HepG2 (cell line): ENCODE data around the gene LINGO3. TPM values are rescaled to one million over a fixed set of nuclear protein-coding genes. Genes with fewer than 3 reads are reported as not detected.

Experiments
- ATF3 ChIP-seq: sonication (generic); formaldehyde crosslinking; IDR thresholded peaks from 2 replicates; pipeline ENCODE4 v1.4.0; 2020; ENCODE audit warnings: missing genetic modification reagents
- ATF7 ChIP-seq, 2 experiments: fragments of 450-650 bp in 1 of 2; sonication (generic) in 1 of 2; formaldehyde crosslinking in 1 of 2; IDR thresholded peaks; 2 replicates each; pipeline versions ENCODE4 v1.4.0 to v1.6.1; 2016 to 2020; ENCODE audit warnings: antibody characterized with exemption in 1 of 2, mild to moderate bottlenecking in 1 of 2, missing genetic modification reagents in 1 of 2
- ERF ChIP-seq: IDR thresholded peaks from 2 replicates; pipeline ENCODE4 v1.6.1; 2018; ENCODE audit warnings: missing biosample characterization, missing genetic modification reagents
- HHEX ChIP-seq: IDR thresholded peaks from 2 replicates; pipeline ENCODE4 v1.6.1; 2016; ENCODE audit warnings: control low read depth
- IRF2 ChIP-seq: IDR thresholded peaks from 2 replicates; pipeline ENCODE4 v1.6.1; 2018; ENCODE audit warnings: missing genetic modification reagents, missing compliant biosample characterization
- KDM1A ChIP-seq: IDR thresholded peaks from 2 replicates; pipeline ENCODE4 v1.6.1; 2016; ENCODE audit warnings: missing compliant biosample characterization
- MED13 ChIP-seq: sonication (generic); formaldehyde crosslinking; IDR thresholded peaks from 2 replicates; pipeline ENCODE4 v1.5.0; 2020; ENCODE audit warnings: missing genetic modification reagents
- NFATC3 ChIP-seq: sonication (generic); formaldehyde crosslinking; IDR thresholded peaks from 2 replicates; pipeline ENCODE4 v1.5.1; 2020; ENCODE audit warnings: mild to moderate bottlenecking, missing genetic modification reagents
- PLSCR1 ChIP-seq: sonication (generic); formaldehyde crosslinking; IDR thresholded peaks from 2 replicates; pipeline ENCODE4 v1.5.0; 2020; ENCODE audit warnings: missing genetic modification reagents, mild to moderate bottlenecking, borderline replicate concordance
- SOX5 ChIP-seq: IDR thresholded peaks from 2 replicates; pipeline ENCODE4 v1.6.1; 2016; ENCODE audit warnings: borderline replicate concordance
- TARDBP ChIP-seq: sonication (generic); formaldehyde crosslinking; IDR thresholded peaks from 2 replicates; pipeline ENCODE4 v1.8.0; 2022; ENCODE audit warnings: mild to moderate bottlenecking, missing genetic modification reagents
- TFE3 ChIP-seq: IDR thresholded peaks from 2 replicates; pipeline ENCODE4 v1.6.1; 2016
- ZBTB1 ChIP-seq: sonication (generic); formaldehyde crosslinking; IDR thresholded peaks from 2 replicates; pipeline ENCODE4 v1.4.0; 2020; ENCODE audit warnings: missing genetic modification reagents, borderline replicate concordance
- ZC3H13 ChIP-seq: sonication (generic); formaldehyde crosslinking; IDR thresholded peaks from 2 replicates; pipeline ENCODE4 v1.8.1; 2023; ENCODE audit warnings: mild to moderate bottlenecking, missing genetic modification reagents, moderate library complexity
- ZNF10 ChIP-seq: sonication (generic); formaldehyde crosslinking; IDR thresholded peaks from 2 replicates; pipeline ENCODE4 v1.4.0; 2020; ENCODE audit warnings: mild to moderate bottlenecking, low read depth, missing genetic modification reagents, borderline replicate concordance
- ZNF253 ChIP-seq: sonication (generic); formaldehyde crosslinking; IDR thresholded peaks from 2 replicates; pipeline ENCODE4 v1.8.0; 2022; ENCODE audit warnings: mild to moderate bottlenecking, missing genetic modification reagents, borderline replicate concordance
- ZNF263 ChIP-seq: sonication (generic); formaldehyde crosslinking; IDR thresholded peaks from 2 replicates; pipeline ENCODE4 v1.4.0; 2020; ENCODE audit warnings: missing genetic modification reagents
- ZNF34 ChIP-seq: sonication (generic); formaldehyde crosslinking; IDR thresholded peaks from 2 replicates; pipeline ENCODE4 v1.4.0; 2020; ENCODE audit warnings: mild to moderate bottlenecking, missing genetic modification reagents, borderline replicate concordance
- ZNF574 ChIP-seq: sonication (generic); formaldehyde crosslinking; IDR thresholded peaks from 2 replicates; pipeline ENCODE4 v1.4.0; 2020; ENCODE audit warnings: missing genetic modification reagents
- ZNF652 ChIP-seq: IDR thresholded peaks from 2 replicates; pipeline ENCODE4 v1.6.1; 2016; ENCODE audit warnings: low read depth, borderline replicate concordance
- ZNF691 ChIP-seq: sonication (generic); formaldehyde crosslinking; IDR thresholded peaks from 2 replicates; pipeline ENCODE4 v1.4.0; 2020; ENCODE audit warnings: missing genetic modification reagents, low read depth, mild to moderate bottlenecking, borderline replicate concordance
- ZNF704 ChIP-seq: sonication (generic); formaldehyde crosslinking; IDR thresholded peaks from 2 replicates; pipeline ENCODE4 v1.8.1; 2023; ENCODE audit warnings: mild to moderate bottlenecking, inconsistent platforms, moderate library complexity, missing genetic modification reagents, borderline replicate concordance
- ZNF850 ChIP-seq: sonication (generic); formaldehyde crosslinking; conservative IDR thresholded peaks from 2 replicates; pipeline ENCODE4 v1.9.0; 2021; ENCODE audit warnings: mild to moderate bottlenecking, missing genetic modification reagents
- polyA plus RNA-seq, 8 experiments: library from polyadenylated mRNA; depleted of rRNA in 3 of 8; stranded (reverse) in 7 of 8; unstranded in 1 of 8; fragments of >200 nt; fragmentation: Illumina TruSeq in 4 of 8; extraction: Trizol in 4 of 8; gene quantifications; 2 replicates each; pipeline versions ENCODE4 v1.2.1 to v1.2.3, GENCODE V29; 2011 to 2016; ENCODE audit warnings: low read depth in 4 of 8, missing spikeins in 1 of 8, mixed read lengths in 1 of 8; ENCODE audit not compliant: insufficient read depth in 1 of 8
- total RNA-seq, 5 experiments: library from RNA; depleted of rRNA; stranded (reverse); fragments of >200 nt; fragmentation: Illumina TruSeq; extraction: Trizol; gene quantifications; 2 replicates each; pipeline ENCODE4 v1.2.3, GENCODE V29; 2016; ENCODE audit warnings: low read depth in 1 of 5

The LINGO3 gene
- total and polyA plus RNA-seq, 2 of the 13 experiments (the other 11 are each of a cell fraction or from before 2014, with no cell fraction given), result not detected

GRCh38 chr19:2266183-2266993 lies 41.6 kb downstream of the LINGO3 start (continued):
- peak; percentile 66 for TF ChIP-seq TFE3 (CRISPR knock-in tag)
- TF ChIP-seq ATF7 (IDR thresholded peaks at IDR 0.05), result no peak
- no peak for TF ChIP-seq ATF7 (CRISPR knock-in tag; IDR thresholded peaks at IDR 0.05)
- no peak for TF ChIP-seq MED13 (CRISPR knock-in tag)
- 0 out of 2 replicates have a peak, but pooled peaks have one; percentile 40 for TF ChIP-seq ERF (CRISPR knock-in tag)
- no peak for TF ChIP-seq ZNF652 (CRISPR knock-in tag)
- TF ChIP-seq ZNF10, result no peak
- TF ChIP-seq KDM1A (CRISPR knock-in tag), result no peak
- no peak for TF ChIP-seq ZNF704 (CRISPR knock-in tag)
- TF ChIP-seq TARDBP (CRISPR knock-in tag), result no peak
- peak; percentile 26; the same call in 1 of the 2 replicates for TF ChIP-seq ZNF263 (CRISPR knock-in tag)
- no peak; the same call in 1 of the 2 replicates for TF ChIP-seq ZNF253
- no peak for TF ChIP-seq ZC3H13 (CRISPR knock-in tag)
- no peak for TF ChIP-seq ZBTB1
- no peak for TF ChIP-seq HHEX (CRISPR knock-in tag)
- peak; percentile 19; the same call in 1 of the 2 replicates for TF ChIP-seq ZNF574 (CRISPR knock-in tag)
- peak; percentile 69 for TF ChIP-seq IRF2 (CRISPR knock-in tag)
- TF ChIP-seq ZNF850 (CRISPR knock-in tag), result no peak
- TF ChIP-seq ZNF691 (CRISPR knock-in tag), result no peak
- TF ChIP-seq PLSCR1 (CRISPR knock-in tag), result no peak
- no peak for TF ChIP-seq ZNF34 (CRISPR knock-in tag)
- TF ChIP-seq NFATC3 (CRISPR knock-in tag), result no peak
- TF ChIP-seq ATF3 (CRISPR knock-in tag), result no peak
- TF ChIP-seq SOX5 (CRISPR knock-in tag), result peak; percentile 43
